Measurements from ENCODE around the gene PDE4B. TPM values are rescaled to one million over a fixed set of nuclear protein-coding genes. Genes with fewer than 3 reads are reported as not detected.

The PDE4B gene
- total RNA-seq, 1 donor from 2014 or later: 7.6 TPM

GRCh38 chr1:65918564-65918963, 125.9 kb downstream of the PDE4B start:
- Histone ChIP-seq H2AFZ (ENCODE audit: low read depth, low read length) (no peak overlapping the region), H3K4me2 (ENCODE audit: low read length) (no peak overlapping the region), H3K9me3 (ENCODE audit: insufficient read depth, low read depth, low read length) (no peaks in the 10 kb centered on the region), H3K79me2 (ENCODE audit: insufficient read depth, low read length) (no peaks in the 10 kb centered on the region), H3K27me3 (ENCODE audit: insufficient read depth, low read length) (no peaks in the 10 kb centered on the region), H4K20me1 (ENCODE audit: insufficient read depth, low read length) (no peaks in the 10 kb centered on the region), H3K36me3 (ENCODE audit: insufficient read depth, low read length) (no peaks in the 10 kb centered on the region), H3K9ac (ENCODE audit: low read length) (no peak overlapping the region), H3K27ac (ENCODE audit: low read depth, low read length) (no peak overlapping the region), H3K4me1 (ENCODE audit: insufficient read depth, low read length) (no peaks in the 10 kb centered on the region), H3K4me3 (ENCODE audit: insufficient read depth, low read depth, low read length) (no peak overlapping the region)
- FAIRE-seq (no peak), DNase-seq (ENCODE audit: low read depth) (no peak)
- no peak overlapping the region for H3K27ac Mint-ChIP-seq (ENCODE audit: unreplicated experiment)
- H3K27me3 Mint-ChIP-seq (ENCODE audit: low read depth, unreplicated experiment): no peaks in the 10 kb centered on the region
- no peaks in the 10 kb centered on the region for H3K9me3 Mint-ChIP-seq (ENCODE audit: unreplicated experiment)
- no peaks in the 10 kb centered on the region for H3K4me1 Mint-ChIP-seq (ENCODE audit: low read depth, unreplicated experiment)
- TF ChIP-seq EZH2 (IDR thresholded peaks at IDR 0.05; ENCODE audit: insufficient read depth, low read length): no peak
- TF ChIP-seq CTCF (IDR thresholded peaks at IDR 0.05; ENCODE audit: insufficient read depth, low read depth, low read length): no peak
- peaks cover 2% of the 10 kb centered on the region for H3K36me3 Mint-ChIP-seq (ENCODE audit: low read depth, unreplicated experiment)
- H3K4me3 Mint-ChIP-seq (ENCODE audit: unreplicated experiment): no peak overlapping the region

GRCh38 chr1:65921446-65921845, 128.8 kb downstream of the PDE4B start:
- no peak overlapping the region for H3K27ac Mint-ChIP-seq (ENCODE audit: unreplicated experiment)
- H3K36me3 Mint-ChIP-seq (ENCODE audit: low read depth, unreplicated experiment): peaks cover 2% of the 10 kb centered on the region
- DNase-seq (ENCODE audit: low read depth) (no peak), FAIRE-seq (no peak)
- H3K27me3 Mint-ChIP-seq (ENCODE audit: low read depth, unreplicated experiment): no peaks in the 10 kb centered on the region
- Histone ChIP-seq H2AFZ (ENCODE audit: low read depth, low read length) (no peak overlapping the region), H3K4me3 (ENCODE audit: insufficient read depth, low read depth, low read length) (no peak overlapping the region), H3K9ac (ENCODE audit: low read length) (no peak overlapping the region), H4K20me1 (ENCODE audit: insufficient read depth, low read length) (no peaks in the 10 kb centered on the region), H3K79me2 (ENCODE audit: insufficient read depth, low read length) (no peaks in the 10 kb centered on the region), H3K27me3 (ENCODE audit: insufficient read depth, low read length) (no peaks in the 10 kb centered on the region), H3K4me1 (ENCODE audit: insufficient read depth, low read length) (no peaks in the 10 kb centered on the region), H3K36me3 (ENCODE audit: insufficient read depth, low read length) (no peaks in the 10 kb centered on the region), H3K4me2 (ENCODE audit: low read length) (no peak overlapping the region), H3K27ac (ENCODE audit: low read depth, low read length) (no peak overlapping the region), H3K9me3 (ENCODE audit: insufficient read depth, low read depth, low read length) (no peaks in the 10 kb centered on the region)
- no peaks in the 10 kb centered on the region for H3K9me3 Mint-ChIP-seq (ENCODE audit: unreplicated experiment)
- H3K4me1 Mint-ChIP-seq (ENCODE audit: low read depth, unreplicated experiment): peaks cover 5% of the 10 kb centered on the region
- TF ChIP-seq EZH2 (IDR thresholded peaks at IDR 0.05; ENCODE audit: insufficient read depth, low read length) (no peak), CTCF (IDR thresholded peaks at IDR 0.05; ENCODE audit: insufficient read depth, low read depth, low read length) (no peak)
- H3K4me3 Mint-ChIP-seq (ENCODE audit: unreplicated experiment): no peak overlapping the region

GRCh38 chr1:65924471-65924870, 131.8 kb downstream of the PDE4B start:
- Histone ChIP-seq H3K79me2 (ENCODE audit: insufficient read depth, low read length) (no peaks in the 10 kb centered on the region), H3K4me1 (ENCODE audit: insufficient read depth, low read length) (no peaks in the 10 kb centered on the region), H3K27ac (ENCODE audit: low read depth, low read length) (no peak overlapping the region), H3K4me3 (ENCODE audit: insufficient read depth, low read depth, low read length) (no peak overlapping the region), H2AFZ (ENCODE audit: low read depth, low read length) (no peak overlapping the region), H3K4me2 (ENCODE audit: low read length) (no peak overlapping the region), H3K9me3 (ENCODE audit: insufficient read depth, low read depth, low read length) (no peaks in the 10 kb centered on the region), H4K20me1 (ENCODE audit: insufficient read depth, low read length) (no peaks in the 10 kb centered on the region), H3K27me3 (ENCODE audit: insufficient read depth, low read length) (no peaks in the 10 kb centered on the region), H3K9ac (ENCODE audit: low read length) (no peak overlapping the region), H3K36me3 (ENCODE audit: insufficient read depth, low read length) (no peaks in the 10 kb centered on the region)
- H3K27me3 Mint-ChIP-seq (ENCODE audit: low read depth, unreplicated experiment): no peaks in the 10 kb centered on the region
- peaks cover 5% of the 10 kb centered on the region for H3K4me1 Mint-ChIP-seq (ENCODE audit: low read depth, unreplicated experiment)
- DNase-seq (ENCODE audit: low read depth) (peak; percentile 90), FAIRE-seq (no peak)
- peak overlapping the region; percentile 3 for H3K27ac Mint-ChIP-seq (ENCODE audit: unreplicated experiment)
- no peak for TF ChIP-seq CTCF (IDR thresholded peaks at IDR 0.05; ENCODE audit: insufficient read depth, low read depth, low read length)
- no peak for TF ChIP-seq EZH2 (IDR thresholded peaks at IDR 0.05; ENCODE audit: insufficient read depth, low read length)
- H3K9me3 Mint-ChIP-seq (ENCODE audit: unreplicated experiment): peaks cover 3% of the 10 kb centered on the region
- peaks cover 2% of the 10 kb centered on the region for H3K36me3 Mint-ChIP-seq (ENCODE audit: low read depth, unreplicated experiment)
- H3K4me3 Mint-ChIP-seq (ENCODE audit: unreplicated experiment): no peak overlapping the region
